ENCODE data around the gene PLSCR4. TPM values are rescaled to one million over a fixed set of nuclear protein-coding genes. Genes with fewer than 3 reads are reported as not detected.
A peak's percentile ranks its signal among the peaks of the same experiment; 100 is the strongest.
"Not testable (repeated sequence)": the region's sequence is repeated elsewhere in the genome, so short reads cannot be mapped to it uniquely, and the experiment has no call there.

PLSCR4 gene, protein sequence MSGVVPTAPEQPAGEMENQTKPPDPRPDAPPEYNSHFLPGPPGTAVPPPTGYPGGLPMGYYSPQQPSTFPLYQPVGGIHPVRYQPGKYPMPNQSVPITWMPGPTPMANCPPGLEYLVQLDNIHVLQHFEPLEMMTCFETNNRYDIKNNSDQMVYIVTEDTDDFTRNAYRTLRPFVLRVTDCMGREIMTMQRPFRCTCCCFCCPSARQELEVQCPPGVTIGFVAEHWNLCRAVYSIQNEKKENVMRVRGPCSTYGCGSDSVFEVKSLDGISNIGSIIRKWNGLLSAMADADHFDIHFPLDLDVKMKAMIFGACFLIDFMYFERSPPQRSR
- 10 to 100 TPM; 18.1 to 24.9 (median 21.8) TPM for polyA plus RNA-seq (ENCODE audit: insufficient read length in 4 of 4)

- peak; percentile 43 to 70 (median 55) for DNase-seq (ENCODE audit: low read depth in 4 of 4, low spot score in 3 of 4)
These were observed at the start of gene PLSCR4 for GRCh38 chr3:146250449-146251382. TSS of gene PLSCR4 (minus strand) at chr3:146251105. CDS start at chr3:146222071, 29,034 bp downstream.

DNA sequence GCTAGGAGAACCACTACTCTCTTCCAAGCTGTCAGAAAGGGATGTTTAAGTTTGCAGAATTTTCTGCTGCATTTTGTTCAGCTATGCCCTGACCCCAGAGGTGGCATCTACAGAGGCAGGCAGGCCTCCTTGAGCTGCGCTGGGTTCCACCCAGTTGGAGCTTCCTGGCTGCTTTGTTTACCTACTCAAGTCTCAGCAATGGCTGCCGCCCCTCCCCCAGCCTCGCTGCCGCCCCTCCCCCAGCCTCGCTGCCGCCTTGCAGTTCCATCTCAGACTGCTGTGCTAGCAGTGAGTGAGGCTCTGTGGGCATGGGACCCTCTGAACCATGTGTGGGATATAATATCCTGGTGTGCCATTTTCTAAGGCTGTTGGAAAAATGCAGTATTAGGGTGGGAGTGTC, 42.5 kb upstream of the PLSCR4 start:
- DNase-seq (ENCODE audit: low read depth in 4 of 4, low spot score in 3 of 4) = not testable (repeated sequence)

DNA sequence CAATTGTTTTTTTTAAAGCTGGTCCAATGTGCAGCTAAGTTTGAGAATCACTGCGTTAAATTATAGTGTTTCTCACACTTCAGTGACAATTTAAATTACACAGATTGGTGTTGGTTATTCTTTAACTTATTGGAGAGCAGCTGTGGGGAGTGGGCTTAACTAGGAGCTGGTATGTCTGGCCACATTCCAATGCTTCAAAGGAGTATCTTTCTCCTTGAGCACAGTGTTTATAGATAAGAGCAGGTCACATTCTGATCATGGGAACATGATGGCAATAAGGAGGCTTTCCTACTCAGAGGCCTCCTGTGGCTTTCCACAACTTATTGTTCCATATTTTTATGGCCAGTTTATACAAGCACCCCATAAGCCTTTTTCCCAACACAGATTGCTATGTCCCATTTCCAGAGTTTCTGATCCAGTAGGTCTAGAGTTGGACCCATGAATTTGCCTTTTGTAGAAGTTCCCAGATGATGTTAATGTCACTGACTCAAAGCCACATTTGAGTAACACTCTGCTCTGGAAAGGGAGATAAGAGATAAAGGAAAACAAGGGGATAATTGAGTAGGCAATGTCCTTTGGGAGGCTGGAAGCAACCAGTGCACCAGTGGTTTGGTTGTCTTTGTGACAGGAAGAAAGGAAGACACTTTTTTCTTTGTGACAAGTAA, 33.0 kb upstream of the PLSCR4 start:
- DNase-seq (ENCODE audit: low read depth in 4 of 4, low spot score in 3 of 4) = no peak

DNA sequence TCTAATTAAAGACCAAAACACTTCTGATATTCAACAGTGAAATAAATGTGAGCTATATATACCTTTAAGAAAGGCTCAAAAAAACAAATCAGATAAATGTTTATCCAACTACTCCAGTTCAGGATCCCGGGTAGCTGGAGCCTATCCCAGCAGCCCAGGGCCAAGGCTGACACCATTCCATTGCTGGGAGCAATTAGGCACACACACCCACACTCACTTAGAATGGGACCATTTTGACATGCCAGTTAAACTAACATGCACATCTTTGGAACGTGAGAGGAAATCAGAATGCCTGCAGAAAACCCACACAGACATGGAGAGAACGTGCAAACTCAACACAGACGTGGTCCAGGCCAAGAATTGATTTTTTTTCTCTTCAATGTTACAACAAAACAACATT, 30.0 kb upstream of the PLSCR4 start:
- no peak for DNase-seq (ENCODE audit: low read depth in 4 of 4, low spot score in 3 of 4)

GRCh38 chr3:146279951-146280350, 29.0 kb upstream of the PLSCR4 start:
- no peak for DNase-seq (ENCODE audit: low read depth in 4 of 4, low spot score in 3 of 4)

DNA sequence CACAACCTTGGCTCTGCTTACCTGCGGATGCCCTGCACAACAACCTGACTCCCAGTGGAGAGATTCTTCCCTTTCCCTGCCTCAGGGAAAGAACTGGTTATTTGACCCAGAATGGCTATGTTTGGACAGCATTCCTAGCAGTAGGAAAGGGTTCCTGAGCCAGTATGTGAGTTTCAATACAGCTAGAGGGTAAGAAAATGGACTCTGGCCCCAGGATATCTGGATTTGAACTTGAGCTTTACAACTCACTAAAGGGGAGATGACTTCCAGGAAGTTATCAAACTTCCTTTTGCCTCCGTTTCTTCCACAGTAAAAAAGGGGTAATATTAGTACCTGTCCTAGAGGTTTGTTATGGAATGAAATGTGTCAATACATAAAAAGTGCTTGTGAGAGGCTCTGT, 28.1 kb upstream of the PLSCR4 start:
- DNase-seq (ENCODE audit: low read depth in 4 of 4, low spot score in 3 of 4) = no peak

DNA sequence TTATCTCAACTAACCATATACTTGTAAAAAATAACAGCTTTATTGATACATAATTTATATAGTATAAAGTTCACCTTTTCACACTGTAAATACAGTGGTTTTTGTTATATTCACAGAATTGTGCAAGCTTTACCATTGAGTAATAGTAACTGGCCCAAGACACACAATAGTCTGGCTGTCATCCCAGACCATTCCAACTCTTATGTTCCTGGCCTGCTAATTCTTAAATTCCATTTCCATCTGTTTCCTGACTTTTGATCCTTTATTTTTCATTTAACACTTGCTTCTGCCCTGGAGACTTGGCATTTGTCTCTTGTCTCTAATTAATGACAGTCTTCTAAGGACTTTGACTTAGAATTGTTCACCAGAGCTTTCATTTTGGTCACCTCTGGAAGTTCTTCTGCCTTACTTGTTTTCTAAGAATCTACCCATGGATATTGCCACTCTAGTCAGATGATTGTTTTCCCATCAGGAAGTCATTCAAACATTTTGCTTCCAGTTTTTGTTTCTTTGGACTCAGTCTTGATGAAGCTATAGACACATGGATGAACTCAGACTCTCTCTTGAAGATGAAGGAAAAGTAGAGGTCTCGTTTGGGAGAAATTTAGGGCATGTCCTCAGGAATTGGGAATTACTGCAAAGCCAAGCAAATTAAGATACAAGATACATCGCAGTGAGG, 27.2 kb upstream of the PLSCR4 start:
- peak in 2 of 4 donors; percentile 16 to 45 for DNase-seq (ENCODE audit: low read depth in 4 of 4, low spot score in 3 of 4)

DNA sequence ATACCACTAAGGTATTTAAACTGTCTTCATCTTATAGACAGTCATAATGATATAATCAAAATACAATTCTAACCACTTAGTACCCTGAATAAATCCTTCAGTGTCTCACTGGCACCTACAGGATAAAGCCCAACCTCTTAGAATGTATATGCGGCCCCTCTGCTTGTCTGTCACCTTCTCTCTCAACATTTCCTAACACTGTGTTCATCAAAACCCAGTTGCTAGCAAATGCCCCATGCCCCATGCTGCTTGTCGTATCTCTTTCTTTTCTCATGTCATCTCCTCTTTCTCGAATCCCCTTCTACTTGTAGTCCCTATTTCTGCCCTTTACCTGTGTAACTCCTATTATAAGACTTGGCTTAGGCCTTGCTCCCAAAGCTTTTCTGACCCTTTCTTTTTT, 24.6 kb upstream of the PLSCR4 start:
- DNase-seq (ENCODE audit: low read depth in 4 of 4, low spot score in 3 of 4) = no peak

DNA sequence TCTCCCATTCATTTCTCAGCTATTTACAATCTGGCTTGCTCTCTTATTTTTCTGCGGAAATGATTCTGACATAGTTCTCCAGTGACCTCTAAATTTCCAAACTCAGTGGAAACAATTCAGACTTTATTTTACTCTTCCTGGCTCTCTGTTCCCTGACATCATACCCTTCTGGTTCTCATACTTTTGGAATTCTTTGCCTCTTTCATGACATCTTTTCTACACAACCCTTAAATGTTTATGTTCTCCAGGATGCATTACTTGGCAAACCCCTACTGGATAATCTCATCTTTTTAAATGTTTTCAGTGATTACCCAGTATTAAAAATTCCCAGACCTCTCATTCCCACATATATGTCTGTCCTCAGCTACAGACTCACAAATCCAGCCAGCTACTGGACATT, 23.9 kb upstream of the PLSCR4 start:
- DNase-seq (ENCODE audit: low read depth in 4 of 4, low spot score in 3 of 4) = no peak

DNA sequence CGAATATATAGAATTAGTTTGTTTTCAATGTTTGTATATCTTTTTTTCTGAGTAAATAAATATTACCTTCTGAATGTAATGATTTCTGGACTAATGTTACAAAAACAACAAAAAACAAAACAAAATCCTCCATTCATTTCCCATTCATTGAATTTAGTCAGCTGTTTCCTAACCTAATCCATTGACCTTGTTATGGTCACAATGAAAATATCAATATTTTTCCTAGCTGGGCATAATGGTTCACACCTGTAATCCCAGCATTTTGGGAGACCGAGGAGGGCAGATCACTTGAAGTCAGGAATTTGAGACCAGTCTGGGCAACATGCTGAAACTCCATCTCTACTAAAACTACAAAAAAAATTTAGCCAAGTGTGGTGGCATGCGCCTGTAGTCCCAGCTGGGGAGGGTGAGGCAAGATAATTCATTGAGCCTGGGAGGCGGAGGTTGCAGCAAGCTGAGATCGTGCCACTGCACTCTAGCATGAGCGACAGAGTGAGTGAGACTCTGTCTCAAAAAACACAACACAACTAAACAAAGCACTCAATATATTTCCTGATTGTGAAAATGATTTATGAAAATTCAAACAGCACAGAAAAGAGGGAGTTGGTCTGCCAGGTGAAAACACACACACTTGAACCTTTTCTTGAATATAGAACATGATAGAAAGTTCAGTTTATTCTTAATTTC, 23.0 kb upstream of the PLSCR4 start:
- DNase-seq (ENCODE audit: low read depth in 4 of 4, low spot score in 3 of 4) = no peak

- DNase-seq (ENCODE audit: low read depth in 4 of 4, low spot score in 3 of 4) = no peak
These were observed 20.3 kb upstream of the PLSCR4 start for GRCh38 chr3:146271180-146271579.

DNA sequence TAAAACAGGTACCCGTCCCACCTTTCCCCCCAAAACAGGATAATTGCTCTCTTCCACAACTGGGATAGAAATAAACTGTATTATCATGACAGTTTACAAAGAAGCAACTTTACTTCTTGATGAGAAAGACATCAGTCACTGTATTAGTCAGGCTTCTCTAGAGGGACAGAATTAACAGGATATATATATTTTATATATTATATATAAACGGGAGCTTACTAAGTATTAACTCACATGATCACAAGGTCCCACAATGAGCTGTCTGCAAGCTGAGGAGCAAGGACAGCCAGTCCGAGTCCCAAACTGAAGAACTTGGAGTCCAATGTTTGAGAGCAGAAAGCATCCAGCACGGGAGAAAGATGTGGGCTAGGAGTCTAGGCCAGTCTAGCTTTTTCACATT, 18.4 kb upstream of the PLSCR4 start:
- no peak for DNase-seq (ENCODE audit: low read depth in 4 of 4, low spot score in 3 of 4)

DNA sequence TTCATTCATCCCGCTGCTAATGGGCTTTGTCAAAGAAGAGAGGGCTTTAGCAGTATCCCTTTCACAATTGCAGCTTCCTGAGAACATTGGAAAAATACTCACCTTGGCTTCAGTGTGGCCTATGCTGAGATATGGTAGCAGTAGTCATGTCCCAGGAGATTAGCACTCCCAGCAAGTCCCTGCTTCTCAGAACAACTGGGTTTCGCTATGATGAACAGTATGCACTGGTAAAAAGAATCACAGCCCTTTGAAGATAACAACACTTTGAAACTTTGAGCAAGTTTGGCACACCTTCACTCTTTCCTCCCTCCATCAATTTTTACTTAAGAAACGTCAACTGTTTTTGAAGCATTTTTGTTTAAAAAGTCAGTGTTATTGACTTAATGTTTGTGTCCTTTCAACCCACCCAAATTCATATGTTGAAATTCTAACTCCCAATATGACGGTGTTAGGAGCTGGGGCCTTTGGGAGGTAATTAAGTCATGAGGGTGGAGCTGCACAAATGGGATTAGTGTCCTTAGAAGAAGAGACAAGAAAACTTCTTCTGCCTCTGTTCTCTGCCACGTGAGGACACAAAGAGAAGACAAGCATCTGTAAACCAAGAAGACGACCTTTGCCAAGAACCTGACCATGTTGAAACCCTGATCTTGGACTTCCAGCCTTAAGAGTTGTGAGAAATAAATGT, 17.8 kb upstream of the PLSCR4 start:
- no peak for DNase-seq (ENCODE audit: low read depth in 4 of 4, low spot score in 3 of 4)

GRCh38 chr3:146265720-146266119, 14.8 kb upstream of the PLSCR4 start:
- DNase-seq (ENCODE audit: low read depth in 4 of 4, low spot score in 3 of 4) = no peak

DNA sequence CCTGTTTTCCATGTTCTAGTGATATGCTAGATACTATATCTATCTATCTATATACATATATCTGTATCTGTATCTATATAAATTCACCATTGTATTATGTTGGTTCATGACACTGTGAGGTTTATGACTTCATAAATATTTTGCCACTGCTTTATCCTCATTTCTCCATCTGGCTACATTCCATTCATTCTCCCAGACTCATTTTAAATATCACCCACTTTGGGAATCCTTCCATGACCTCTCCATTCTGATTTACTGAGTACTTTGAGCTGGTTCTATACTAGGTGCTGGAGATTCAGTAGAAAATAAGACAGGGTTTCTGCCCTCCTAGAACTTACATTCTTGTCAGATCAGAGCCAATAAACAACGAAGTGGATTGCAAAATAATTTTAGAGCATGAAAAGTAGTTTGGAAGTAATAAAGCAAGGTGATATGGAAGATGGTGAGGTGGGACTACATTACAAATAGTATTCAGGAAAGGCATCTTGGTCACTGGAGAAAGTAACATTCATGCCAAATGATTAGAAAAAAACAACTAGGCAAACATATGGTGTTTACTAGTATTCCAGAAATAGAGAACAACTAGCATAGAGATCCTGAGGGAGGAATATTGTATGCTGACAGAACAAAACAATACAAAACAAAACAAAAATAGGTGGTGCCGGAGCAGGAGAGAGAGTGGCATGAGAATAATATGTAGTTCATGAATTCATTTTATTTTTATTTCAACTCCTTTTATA, 11.6 kb upstream of the PLSCR4 start:
- no peak for DNase-seq (ENCODE audit: low read depth in 4 of 4, low spot score in 3 of 4)

DNA sequence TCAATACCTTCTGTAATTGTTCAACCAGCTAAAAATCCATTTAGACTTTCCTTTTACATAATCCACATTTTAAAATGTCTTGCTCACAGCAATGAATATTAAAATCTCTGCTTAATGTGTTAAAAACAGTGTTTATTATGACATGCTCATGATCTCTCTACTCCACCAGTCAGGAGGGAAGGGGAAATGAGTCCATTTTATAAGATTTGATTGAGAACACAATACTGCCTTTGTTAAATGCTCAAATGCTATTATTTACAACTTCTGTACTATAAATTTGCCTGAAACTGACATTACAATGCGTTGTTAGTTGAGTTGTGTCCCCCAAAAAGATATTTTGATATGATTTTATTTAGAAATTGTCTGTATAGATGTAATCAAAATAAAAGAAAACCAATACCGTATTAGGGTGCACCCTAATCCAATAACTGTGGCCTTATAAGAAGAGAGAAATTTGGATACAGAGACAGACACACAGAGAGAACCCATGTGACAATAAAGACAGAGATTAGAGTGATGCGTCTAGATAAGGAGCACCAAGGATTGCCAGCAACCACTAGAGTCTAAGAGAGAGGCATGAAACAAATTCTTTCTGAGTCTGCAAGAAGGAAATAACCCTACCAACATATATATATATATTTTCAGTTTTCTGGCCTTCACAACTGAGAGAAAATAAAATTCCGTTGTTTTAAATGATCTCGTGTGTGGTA, 9.1 kb upstream of the PLSCR4 start:
- no peak for DNase-seq (ENCODE audit: low read depth in 4 of 4, low spot score in 3 of 4)

DNA sequence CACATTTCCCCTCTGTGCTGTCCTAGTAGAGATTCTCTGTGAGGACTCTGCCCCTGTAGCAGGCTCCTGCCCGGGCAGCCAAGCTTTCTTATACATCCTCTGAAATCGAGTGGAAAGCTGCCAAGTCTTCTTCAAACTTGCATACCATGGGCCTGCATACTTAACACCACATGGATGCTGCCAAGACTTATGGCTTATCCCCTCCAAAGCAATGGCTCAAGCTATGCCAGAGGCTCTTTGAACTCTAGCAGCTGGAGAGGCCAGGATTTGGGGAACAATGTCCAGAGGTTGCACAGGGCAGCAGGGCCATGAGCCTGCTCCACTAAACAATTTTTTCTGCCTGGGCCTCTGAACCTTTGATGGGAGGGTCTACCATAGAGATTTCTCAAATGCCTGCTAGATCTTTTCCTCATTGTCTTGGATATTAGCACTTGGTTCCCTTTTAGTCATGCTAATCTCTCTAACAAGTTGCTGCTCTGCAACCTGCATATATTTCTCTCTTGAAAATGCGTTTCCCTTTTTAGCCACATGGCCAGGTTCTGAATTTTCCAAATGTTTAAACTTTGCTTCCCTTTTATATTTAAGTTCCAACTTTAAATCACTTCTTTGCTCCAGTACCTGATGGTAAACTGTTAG, 6.1 kb upstream of the PLSCR4 start:
- DNase-seq (ENCODE audit: low read depth in 4 of 4, low spot score in 3 of 4) = no peak

GRCh38 chr3:146252445-146252844, 1.5 kb upstream of the PLSCR4 start:
- not testable (repeated sequence) for DNase-seq (ENCODE audit: low read depth in 4 of 4, low spot score in 3 of 4)
